Measurements from ENCODE around the gene LRRC75A. TPM values are rescaled to one million over a fixed set of nuclear protein-coding genes. Genes with fewer than 3 reads are reported as not detected.
"Not testable (repeated sequence)": the region's sequence is repeated elsewhere in the genome, so short reads cannot be mapped to it uniquely, and the experiment has no call there.

LRRC75A gene
- total RNA-seq, 3 donors from 2014 or later (not counting 1 experiment from before 2014, with no cell fraction given): 2.6 to 3.0 (median 3.0) TPM

DNA sequence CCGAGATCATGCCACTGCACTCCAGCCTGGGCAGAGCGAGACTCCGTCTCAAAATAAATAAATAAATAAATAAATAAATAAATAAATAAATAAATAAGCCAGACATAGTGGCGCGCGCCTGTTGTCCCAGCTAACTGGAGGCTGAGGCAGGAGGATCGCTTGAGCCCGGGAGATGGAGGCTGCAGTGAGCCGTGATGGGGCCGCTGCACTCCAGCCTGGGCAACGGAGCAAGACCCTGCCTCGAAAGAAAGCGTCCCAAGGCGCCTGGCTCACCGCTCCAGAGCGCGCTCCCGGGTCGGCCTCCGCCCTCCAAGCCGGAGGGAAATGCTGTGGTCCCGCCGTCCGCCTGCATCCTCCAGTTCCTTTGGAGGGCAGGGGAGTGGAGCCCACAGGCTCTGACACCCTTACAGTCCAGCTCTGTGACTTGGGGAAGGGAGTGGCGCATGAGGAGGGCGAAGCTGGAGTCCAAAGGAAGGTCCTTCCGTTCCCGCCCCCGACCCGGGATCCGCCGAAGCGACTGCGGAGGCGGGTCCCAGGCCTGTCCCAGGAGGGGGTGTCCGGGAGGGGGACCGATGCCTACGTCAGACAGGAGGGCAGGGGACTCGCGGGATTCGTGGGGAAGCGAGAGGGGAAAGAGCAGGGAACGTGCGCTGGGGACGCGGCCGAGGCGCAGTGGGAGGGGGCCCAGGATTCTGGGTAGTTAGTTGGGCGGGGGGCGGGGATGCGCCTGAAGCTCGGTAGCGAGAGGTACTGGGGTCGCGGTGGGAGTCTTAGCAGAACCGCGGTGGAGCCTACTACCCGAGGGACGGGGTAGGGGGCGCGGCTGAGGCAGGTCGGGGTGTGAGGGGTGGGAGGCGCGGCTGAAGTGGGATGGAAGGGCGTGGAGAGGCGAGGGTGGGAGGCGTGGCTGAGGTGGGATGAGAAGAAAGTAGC is 85.0 kb downstream of the LRRC75A start:
- Mint-ChIP-seq H3K36me3 (no peaks in the 10 kb centered on the region), H3K27me3 (ENCODE audit: low read depth in 2 of 2) (peaks cover 9 to 15% of the 10 kb centered on the region in 2 donors), H3K9me3 (no peaks in the 10 kb centered on the region), H3K27ac (peak overlapping the region in 1 of 2 donors; percentile 75), H3K4me1 (peaks cover 6 to 12% of the 10 kb centered on the region in 2 donors), H3K4me3 (peak overlapping the region; percentile 59)
- intact Hi-C loops (cut with micrococcal nuclease): no loop called here
- H3K36me3 ChIP-seq (ENCODE audit: control insufficient read depth, insufficient read depth, low read length): no peaks in the 10 kb centered on the region
- TF ChIP-seq, protein P1, sequence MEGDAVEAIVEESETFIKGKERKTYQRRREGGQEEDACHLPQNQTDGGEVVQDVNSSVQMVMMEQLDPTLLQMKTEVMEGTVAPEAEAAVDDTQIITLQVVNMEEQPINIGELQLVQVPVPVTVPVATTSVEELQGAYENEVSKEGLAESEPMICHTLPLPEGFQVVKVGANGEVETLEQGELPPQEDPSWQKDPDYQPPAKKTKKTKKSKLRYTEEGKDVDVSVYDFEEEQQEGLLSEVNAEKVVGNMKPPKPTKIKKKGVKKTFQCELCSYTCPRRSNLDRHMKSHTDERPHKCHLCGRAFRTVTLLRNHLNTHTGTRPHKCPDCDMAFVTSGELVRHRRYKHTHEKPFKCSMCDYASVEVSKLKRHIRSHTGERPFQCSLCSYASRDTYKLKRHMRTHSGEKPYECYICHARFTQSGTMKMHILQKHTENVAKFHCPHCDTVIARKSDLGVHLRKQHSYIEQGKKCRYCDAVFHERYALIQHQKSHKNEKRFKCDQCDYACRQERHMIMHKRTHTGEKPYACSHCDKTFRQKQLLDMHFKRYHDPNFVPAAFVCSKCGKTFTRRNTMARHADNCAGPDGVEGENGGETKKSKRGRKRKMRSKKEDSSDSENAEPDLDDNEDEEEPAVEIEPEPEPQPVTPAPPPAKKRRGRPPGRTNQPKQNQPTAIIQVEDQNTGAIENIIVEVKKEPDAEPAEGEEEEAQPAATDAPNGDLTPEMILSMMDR (IDR thresholded peaks at IDR 0.05): no peak
- peaks cover 8% of the 10 kb centered on the region for H3K27me3 ChIP-seq (ENCODE audit: control insufficient read depth, insufficient read depth, low read length)
- WGBS (ENCODE audit: insufficient coverage): 7% methylated on average over 63 of the region's 67 CpGs
- no peaks in the 10 kb centered on the region for H3K9me3 ChIP-seq (ENCODE audit: control insufficient read depth, insufficient read depth, low read length)
- no peak for DNase-seq
- peaks cover 12% of the 10 kb centered on the region for H3K4me1 ChIP-seq (ENCODE audit: control insufficient read depth, insufficient read depth, low read length)
- ATAC-seq: peak in 2 of 3 donors; percentile 21 to 29
- H3K27ac ChIP-seq (ENCODE audit: low read length): no peak overlapping the region
- peak overlapping the region; percentile 27 for H3K4me3 ChIP-seq (ENCODE audit: low read length)

DNA sequence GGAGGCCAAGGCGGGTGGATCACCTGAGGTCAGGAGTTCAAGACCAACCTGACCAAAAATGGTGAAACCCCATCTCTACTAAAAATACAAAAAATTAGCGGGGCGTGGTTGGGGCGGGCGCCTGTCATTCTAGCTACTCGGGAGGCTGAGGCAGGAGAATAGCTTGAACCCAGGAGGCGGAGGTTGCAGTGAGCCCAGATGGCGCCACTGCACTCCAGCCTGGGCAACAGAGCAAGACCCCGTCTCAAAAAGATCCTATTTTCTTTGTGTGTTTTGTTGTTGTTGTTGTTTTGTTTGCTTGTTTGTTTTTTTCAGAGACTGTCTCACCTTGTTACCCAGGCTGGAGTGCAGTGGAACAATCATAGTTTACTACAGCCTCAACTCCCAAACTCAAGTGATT is 88.1 kb downstream of the LRRC75A start:
- H3K36me3 Mint-ChIP-seq; H3K27ac Mint-ChIP-seq; H3K27me3 ChIP-seq (ENCODE audit: control insufficient read depth, insufficient read depth, low read length); ATAC-seq; H3K4me3 Mint-ChIP-seq; H3K36me3 ChIP-seq (ENCODE audit: control insufficient read depth, insufficient read depth, low read length); H3K27ac ChIP-seq (ENCODE audit: low read length); DNase-seq; intact Hi-C loops (cut with micrococcal nuclease); H3K4me3 ChIP-seq (ENCODE audit: low read length); H3K9me3 ChIP-seq (ENCODE audit: control insufficient read depth, insufficient read depth, low read length); H3K9me3 Mint-ChIP-seq: not testable (repeated sequence)
- H3K4me1 Mint-ChIP-seq: peaks cover 6 to 12% of the 10 kb centered on the region in 2 donors
- peaks cover 9 to 15% of the 10 kb centered on the region in 2 donors for H3K27me3 Mint-ChIP-seq (ENCODE audit: low read depth in 2 of 2)
- WGBS (ENCODE audit: insufficient coverage): 93% methylated on average over 9 of the region's 9 CpGs
- peaks cover 12% of the 10 kb centered on the region for H3K4me1 ChIP-seq (ENCODE audit: control insufficient read depth, insufficient read depth, low read length)

DNA sequence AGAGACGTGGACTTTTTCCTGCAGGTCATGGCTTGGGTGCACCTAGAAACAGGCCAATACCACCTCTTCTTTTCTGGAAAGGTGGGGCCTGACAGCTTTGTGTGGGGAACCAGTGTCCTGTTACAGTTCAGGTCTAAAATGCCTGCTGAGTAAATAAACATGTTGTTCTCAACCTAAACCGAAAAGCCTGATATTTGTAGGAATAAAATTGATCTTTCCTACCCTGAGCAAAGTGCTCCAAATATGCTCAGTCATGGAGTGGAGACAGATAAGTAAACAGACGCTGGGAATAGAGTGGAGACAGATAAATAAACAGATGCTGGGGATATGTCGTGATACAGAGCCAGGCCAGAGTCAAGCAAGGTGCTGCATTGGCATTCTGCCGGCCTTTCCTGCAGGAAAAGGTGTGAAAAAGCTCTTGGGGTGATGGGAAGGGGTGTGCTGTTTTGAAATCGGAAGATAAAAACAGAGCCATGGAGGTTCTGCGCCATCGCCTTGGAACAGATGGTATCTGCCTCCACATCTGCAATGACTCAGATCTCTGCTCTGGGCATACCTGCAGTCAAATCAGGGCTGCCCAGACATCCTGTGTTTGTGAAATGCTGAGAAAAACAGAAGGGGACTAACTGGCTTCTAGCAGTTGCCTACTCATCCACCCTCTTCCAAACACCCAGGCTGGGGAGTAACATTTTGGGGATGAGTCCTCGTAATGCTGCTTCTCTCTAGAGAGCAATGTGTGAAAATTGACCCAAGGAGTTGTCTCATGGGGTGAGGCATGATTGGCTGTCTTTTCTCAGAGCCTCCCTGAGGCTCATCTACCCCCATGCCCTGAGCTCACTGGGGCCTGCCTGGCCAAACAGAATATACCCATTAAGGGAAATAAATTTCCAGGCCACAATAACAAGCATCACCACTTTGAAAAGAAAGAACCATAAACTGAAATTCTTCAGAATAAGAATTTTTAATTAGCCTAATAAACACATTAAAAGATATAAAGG is 93.4 kb downstream of the LRRC75A start:
- Histone ChIP-seq H3K27ac (ENCODE audit: low read length) (no peak overlapping the region), H3K4me1 (ENCODE audit: control insufficient read depth, insufficient read depth, low read length) (no peaks in the 10 kb centered on the region), H3K9me3 (ENCODE audit: control insufficient read depth, insufficient read depth, low read length) (no peaks in the 10 kb centered on the region), H3K27me3 (ENCODE audit: control insufficient read depth, insufficient read depth, low read length) (no peaks in the 10 kb centered on the region), H3K4me3 (ENCODE audit: low read length) (no peak overlapping the region), H3K36me3 (ENCODE audit: control insufficient read depth, insufficient read depth, low read length) (no peaks in the 10 kb centered on the region)
- H3K27me3 Mint-ChIP-seq (ENCODE audit: low read depth in 2 of 2): peaks cover 0 to 8% of the 10 kb centered on the region in 2 donors
- intact Hi-C loops (cut with micrococcal nuclease): no loop called here
- TF ChIP-seq, protein P1 (IDR thresholded peaks at IDR 0.05): no peak
- DNase-seq: no peak
- WGBS (ENCODE audit: insufficient coverage): 36% methylated on average over 6 of the region's 9 CpGs
- H3K4me3 Mint-ChIP-seq: no peak overlapping the region
- no peaks in the 10 kb centered on the region for H3K9me3 Mint-ChIP-seq
- no peak for ATAC-seq
- H3K27ac Mint-ChIP-seq: peak overlapping the region in 1 of 2 donors; percentile 45
- no peaks in the 10 kb centered on the region for H3K4me1 Mint-ChIP-seq
- H3K36me3 Mint-ChIP-seq: no peaks in the 10 kb centered on the region

DNA sequence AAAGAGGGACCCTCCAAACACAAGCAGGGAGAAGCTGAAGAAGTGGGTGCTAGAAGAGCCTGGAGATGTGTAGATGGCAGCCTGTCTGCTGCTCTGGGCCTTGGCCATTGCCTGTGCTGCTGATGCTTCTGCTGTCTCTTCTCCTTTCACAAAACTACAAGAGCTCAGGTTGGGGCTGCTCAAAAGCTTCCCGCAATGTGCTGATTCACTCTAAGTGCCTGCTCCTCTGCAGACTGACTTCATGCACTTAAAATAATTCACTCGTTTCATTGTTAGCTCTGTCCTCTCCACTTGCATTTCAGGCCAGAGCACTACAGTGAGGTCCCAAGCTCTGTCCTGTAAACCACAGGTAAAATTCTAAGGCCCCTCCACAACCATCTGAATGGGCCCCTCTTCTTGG is 95.3 kb downstream of the LRRC75A start:
- DNase-seq; intact Hi-C loops (cut with micrococcal nuclease); H3K27ac Mint-ChIP-seq; H3K27ac ChIP-seq (ENCODE audit: low read length); H3K27me3 ChIP-seq (ENCODE audit: control insufficient read depth, insufficient read depth, low read length); H3K4me1 ChIP-seq (ENCODE audit: control insufficient read depth, insufficient read depth, low read length); H3K27me3 Mint-ChIP-seq (ENCODE audit: low read depth in 2 of 2); H3K4me3 ChIP-seq (ENCODE audit: low read length); H3K36me3 ChIP-seq (ENCODE audit: control insufficient read depth, insufficient read depth, low read length); ATAC-seq; H3K4me1 Mint-ChIP-seq; H3K4me3 Mint-ChIP-seq; H3K9me3 Mint-ChIP-seq; H3K9me3 ChIP-seq (ENCODE audit: control insufficient read depth, insufficient read depth, low read length); H3K36me3 Mint-ChIP-seq: not testable (repeated sequence)
- 65% methylated on average over 2 of the region's 2 CpGs for WGBS (ENCODE audit: insufficient coverage)

DNA sequence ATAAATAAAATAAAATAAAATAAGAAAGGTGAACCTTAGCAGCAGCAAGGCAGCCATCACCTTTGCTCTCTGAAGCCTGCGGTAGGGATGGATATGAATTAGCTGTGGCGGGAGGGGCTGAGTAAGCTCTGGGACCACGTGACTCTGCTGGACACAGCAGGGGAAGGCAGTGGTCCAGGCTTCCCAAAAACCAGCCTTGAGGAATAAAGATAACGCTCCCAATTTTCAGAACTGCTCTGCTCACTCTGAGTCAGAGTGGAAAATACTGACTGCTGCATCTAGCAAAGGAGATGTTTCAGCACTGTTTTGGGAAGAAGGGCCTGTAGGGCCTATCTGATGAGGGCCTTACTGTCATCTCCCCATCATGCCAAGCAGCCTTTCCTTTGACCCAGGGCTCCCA is 96.1 kb downstream of the LRRC75A start:
- H3K4me3 Mint-ChIP-seq; H3K4me1 Mint-ChIP-seq; H3K27me3 Mint-ChIP-seq (ENCODE audit: low read depth in 2 of 2); DNase-seq; H3K36me3 ChIP-seq (ENCODE audit: control insufficient read depth, insufficient read depth, low read length); H3K27ac Mint-ChIP-seq; H3K4me3 ChIP-seq (ENCODE audit: low read length); H3K9me3 Mint-ChIP-seq; H3K36me3 Mint-ChIP-seq; ATAC-seq; H3K9me3 ChIP-seq (ENCODE audit: control insufficient read depth, insufficient read depth, low read length); intact Hi-C loops (cut with micrococcal nuclease); H3K27ac ChIP-seq (ENCODE audit: low read length); H3K4me1 ChIP-seq (ENCODE audit: control insufficient read depth, insufficient read depth, low read length); H3K27me3 ChIP-seq (ENCODE audit: control insufficient read depth, insufficient read depth, low read length): not testable (repeated sequence)
- 89% methylated on average over 4 of the region's 4 CpGs for WGBS (ENCODE audit: insufficient coverage)

DNA sequence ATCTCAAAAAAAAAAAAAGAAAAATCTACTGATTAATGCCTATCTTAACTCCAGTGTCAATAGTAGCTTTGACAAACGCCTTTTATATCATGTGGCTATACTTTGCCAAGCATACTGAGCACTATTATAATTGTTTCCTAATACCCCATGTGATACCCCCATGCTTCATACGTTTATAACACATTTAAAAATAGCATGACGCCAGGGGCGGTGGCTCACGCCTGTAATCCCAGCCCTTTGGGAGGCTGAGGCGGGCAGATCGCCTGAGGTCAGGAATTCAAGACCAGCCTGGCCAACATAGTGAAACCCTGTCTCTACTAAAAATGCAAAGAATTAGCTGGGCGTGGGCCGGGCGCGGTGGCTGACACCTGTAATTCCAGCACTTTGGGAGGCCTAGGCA is 99.5 kb downstream of the LRRC75A start:
- not testable (repeated sequence) for H3K36me3 ChIP-seq (ENCODE audit: control insufficient read depth, insufficient read depth, low read length)

More for the DNA sequence above, 99.5 kb downstream of the LRRC75A start:
- H3K9me3 ChIP-seq (ENCODE audit: control insufficient read depth, insufficient read depth, low read length); H3K4me3 ChIP-seq (ENCODE audit: low read length); H3K4me1 Mint-ChIP-seq; H3K36me3 Mint-ChIP-seq; H3K27ac Mint-ChIP-seq; H3K27ac ChIP-seq (ENCODE audit: low read length); H3K27me3 Mint-ChIP-seq (ENCODE audit: low read depth in 2 of 2); H3K9me3 Mint-ChIP-seq; H3K4me3 Mint-ChIP-seq; ATAC-seq; H3K27me3 ChIP-seq (ENCODE audit: control insufficient read depth, insufficient read depth, low read length); intact Hi-C loops (cut with micrococcal nuclease); H3K4me1 ChIP-seq (ENCODE audit: control insufficient read depth, insufficient read depth, low read length); DNase-seq: not testable (repeated sequence)
- 86% methylated on average over 11 of the region's 11 CpGs for WGBS (ENCODE audit: insufficient coverage)
